IPS-18a (cell line): ENCODE results near the gene TFDP1.

ENCODE experiments used
- H3K27ac ChIP-seq: one replicate; pipeline ENCODE4 v1.5.1; 2013; ENCODE audit warnings: low read length
- H3K27me3 ChIP-seq: one replicate; pipeline ENCODE4 v1.6.1; 2013; ENCODE audit warnings: mild to moderate bottlenecking, low read length; ENCODE audit not compliant: control insufficient read depth, insufficient read depth
- H3K36me3 ChIP-seq: one replicate; pipeline ENCODE4 v1.6.1; 2013; ENCODE audit warnings: low read depth, low read length; ENCODE audit not compliant: control insufficient read depth
- H3K4me1 ChIP-seq: one replicate; pipeline ENCODE4 v1.6.1; 2013; ENCODE audit warnings: low read depth, low read length; ENCODE audit not compliant: control insufficient read depth
- H3K4me3 ChIP-seq: one replicate; pipeline ENCODE4 v1.5.1; 2013; ENCODE audit warnings: low read length
- H3K9ac ChIP-seq: one replicate; pipeline ENCODE4 v1.6.1; 2013; ENCODE audit warnings: mild to moderate bottlenecking, low read length, moderate library complexity
- H3K9me3 ChIP-seq: one replicate; pipeline ENCODE4 v1.6.1; 2013; ENCODE audit warnings: low read depth, low read length; ENCODE audit not compliant: control insufficient read depth

TFDP1 gene

GRCh38 chr13:113669755-113670341 is 85.3 kb downstream of the TFDP1 start:
- Histone ChIP-seq H3K27me3 (no peaks in the 10 kb centered on the region), H3K4me1 (no peaks in the 10 kb centered on the region), H3K36me3 (no peaks in the 10 kb centered on the region), H3K9ac (no peak overlapping the region), H3K27ac (no peak overlapping the region), H3K4me3 (no peak overlapping the region), H3K9me3 (no peaks in the 10 kb centered on the region)

GRCh38 chr13:113670541-113670940 is 86.0 kb downstream of the TFDP1 start:
- Histone ChIP-seq H3K9me3 (no peaks in the 10 kb centered on the region), H3K36me3 (no peaks in the 10 kb centered on the region), H3K27me3 (no peaks in the 10 kb centered on the region), H3K27ac (no peak overlapping the region), H3K4me1 (no peaks in the 10 kb centered on the region), H3K9ac (no peak overlapping the region), H3K4me3 (no peak overlapping the region)

- Histone ChIP-seq H3K36me3 (no peaks in the 10 kb centered on the region), H3K27me3 (no peaks in the 10 kb centered on the region), H3K27ac (no peak overlapping the region), H3K9me3 (no peaks in the 10 kb centered on the region), H3K9ac (no peak overlapping the region), H3K4me1 (no peaks in the 10 kb centered on the region), H3K4me3 (no peak overlapping the region)
These were observed 86.8 kb downstream of the TFDP1 start for GRCh38 chr13:113671066-113672001.

GRCh38 chr13:113672002-113672651 is 87.6 kb downstream of the TFDP1 start:
- Histone ChIP-seq H3K27ac (no peak overlapping the region), H3K9ac (no peak overlapping the region), H3K36me3 (no peaks in the 10 kb centered on the region), H3K27me3 (no peaks in the 10 kb centered on the region), H3K4me3 (no peak overlapping the region), H3K9me3 (no peaks in the 10 kb centered on the region), H3K4me1 (no peaks in the 10 kb centered on the region)
